IMR-90 (cell line): ENCODE measurements around the gene CCND1. TPM values are rescaled to one million over a fixed set of nuclear protein-coding genes. Genes with fewer than 3 reads are reported as not detected.

Source experiments
- ATAC-seq: fragments of 200-7000 bp; cut with Tn5 transposase; 2 replicates; pipeline ENCODE4 v1.9.1; 2020; ENCODE audit warnings: low read depth, mild to moderate bottlenecking, moderate library complexity
- BruUV-seq: library from RNA; stranded (reverse); fragments of 400-500 nt; replicated peaks from 2 replicates; lab custom pipeline; 2021; lab: Mats Ljungman, UMichigan
- CTCF ChIA-PET: fragments of 300-600 bp; formaldehyde crosslinking; extraction: SDS; loops from one replicate; lab custom pipeline; 2021; ENCODE audit warnings: antibody characterized with exemption; lab: Yijun Ruan, JAX
- POLR2A ChIA-PET: fragments of 300-600 bp; sonication (Branson Sonifier 250); formaldehyde crosslinking; loops from one replicate; lab custom pipeline; 2022; ENCODE audit warnings: antibody characterized with exemption; ENCODE audit not compliant: unreplicated experiment; lab: Charles Lee
- DNase-seq: peaks from one replicate; pipeline ENCODE4 v3.0.0; 2013
- H2AFZ ChIP-seq: replicated peaks from 2 replicates; pipeline ENCODE3; 2013; ENCODE audit warnings: low read length, mild to moderate bottlenecking; ENCODE audit not compliant: poor library complexity
- H2AK5ac ChIP-seq: 2 replicates; pipeline ENCODE4 v1.6.1; 2013; ENCODE audit warnings: low read depth, low read length, inconsistent platforms
- H2AK9ac ChIP-seq: replicated peaks from 2 replicates; pipeline ENCODE3; 2013; ENCODE audit warnings: mild to moderate bottlenecking, low read depth, low read length, moderate library complexity; ENCODE audit not compliant: poor library complexity
- H2BK120ac ChIP-seq: 2 replicates; pipeline ENCODE4 v1.6.1; 2013; ENCODE audit warnings: low read depth, low read length, inconsistent platforms
- H2BK15ac ChIP-seq: 3 replicates; pipeline ENCODE4 v1.6.1; 2013; ENCODE audit warnings: low read depth, low read length, inconsistent platforms
- H2BK20ac ChIP-seq: 2 replicates; pipeline ENCODE4 v1.6.1; 2013; ENCODE audit warnings: low read depth, mild to moderate bottlenecking, inconsistent platforms, low read length, moderate library complexity
- H2BK5ac ChIP-seq: 2 replicates; pipeline ENCODE4 v1.6.1; 2013; ENCODE audit warnings: mild to moderate bottlenecking, low read depth, low read length, inconsistent platforms; ENCODE audit not compliant: poor library complexity, severe bottlenecking
- H3K14ac ChIP-seq: replicated peaks from 2 replicates; pipeline ENCODE4 v1.6.1; 2013; ENCODE audit warnings: low read depth, low read length, inconsistent platforms
- H3K18ac ChIP-seq: 2 replicates; pipeline ENCODE4 v1.6.1; 2013; ENCODE audit warnings: low read depth, low read length, control low read depth
- H3K23ac ChIP-seq: 2 replicates; pipeline ENCODE4 v1.6.1; 2013; ENCODE audit warnings: low read depth, low read length, inconsistent platforms
- H3K27ac ChIP-seq: 2 replicates; pipeline ENCODE4 v1.5.1; 2013; ENCODE audit warnings: mild to moderate bottlenecking, control low read depth, low read length; ENCODE audit not compliant: insufficient read depth
- H3K27me3 ChIP-seq: 2 replicates; pipeline ENCODE4 v1.6.1; 2013; ENCODE audit warnings: low read length; ENCODE audit not compliant: control insufficient read depth, insufficient read depth
- H3K36me3 ChIP-seq: 2 replicates; pipeline ENCODE4 v1.6.1; 2013; ENCODE audit warnings: low read length, mixed read lengths; ENCODE audit not compliant: control insufficient read depth, insufficient read depth
- H3K4ac ChIP-seq: 2 replicates; pipeline ENCODE4 v1.6.1; 2013; ENCODE audit warnings: low read depth, low read length, inconsistent platforms
- H3K4me1 ChIP-seq: 2 replicates; pipeline ENCODE4 v1.6.1; 2013; ENCODE audit warnings: low read length, mixed read lengths; ENCODE audit not compliant: control insufficient read depth, insufficient read depth
- H3K4me2 ChIP-seq: 2 replicates; pipeline ENCODE4 v1.6.1; 2013; ENCODE audit warnings: low read depth, mild to moderate bottlenecking, control low read depth, low read length, moderate library complexity
- H3K4me3 ChIP-seq: 2 replicates; pipeline ENCODE4 v1.5.1; 2013; ENCODE audit warnings: low read depth, mild to moderate bottlenecking, control low read depth, low read length, moderate library complexity; ENCODE audit not compliant: insufficient read depth
- H3K56ac ChIP-seq: 2 replicates; pipeline ENCODE4 v1.6.1; 2013; ENCODE audit warnings: low read length, inconsistent platforms; ENCODE audit not compliant: insufficient read depth; ENCODE audit errors: extremely low read depth
- H3K79me1 ChIP-seq, 2 experiments: 2 replicates each; pipeline ENCODE4 v1.6.1; 2013; ENCODE audit warnings: low read length in 2 of 2, inconsistent platforms in 1 of 2, low read depth in 1 of 2
- H3K9ac ChIP-seq: 2 replicates; pipeline ENCODE4 v1.6.1; 2013; ENCODE audit warnings: low read depth, low read length, control low read depth
- H3K9me1 ChIP-seq: 2 replicates; pipeline ENCODE4 v1.6.1; 2013; ENCODE audit warnings: low read length, inconsistent platforms; ENCODE audit not compliant: insufficient read depth
- H3K9me3 ChIP-seq: 2 replicates; pipeline ENCODE4 v1.6.1; 2013; ENCODE audit warnings: low read length; ENCODE audit not compliant: control insufficient read depth, insufficient read depth
- H4K20me1 ChIP-seq: 2 replicates; pipeline ENCODE4 v1.6.1; 2013; ENCODE audit warnings: low read length, inconsistent platforms; ENCODE audit not compliant: insufficient read depth
- H4K5ac ChIP-seq: 2 replicates; pipeline ENCODE4 v1.6.1; 2013; ENCODE audit warnings: mild to moderate bottlenecking, low read depth, low read length, control low read depth
- H4K8ac ChIP-seq, 2 experiments: 2 replicates each; pipeline ENCODE4 v1.6.1; 2013; ENCODE audit warnings: low read depth in 2 of 2, low read length in 2 of 2, control low read depth in 1 of 2, inconsistent platforms in 1 of 2
- H4K91ac ChIP-seq: 2 replicates; pipeline ENCODE4 v1.6.1; 2013; ENCODE audit warnings: low read depth, low read length, inconsistent platforms; ENCODE audit not compliant: insufficient read depth
- BHLHE40 ChIP-seq: fragments of 150-350 bp; IDR thresholded peaks from 2 replicates; pipeline ENCODE4 v1.6.1; 2016; ENCODE audit warnings: mild to moderate bottlenecking, low read depth, low read length
- CHD1 ChIP-seq: IDR thresholded peaks from 2 replicates; pipeline ENCODE4 v1.6.1; 2012; ENCODE audit warnings: low read depth, low read length, improper control_type of control experiment
- FOS ChIP-seq: fragments of 150-350 bp; IDR thresholded peaks from 2 replicates; pipeline ENCODE4 v1.6.1; 2016; ENCODE audit warnings: low read depth, low read length
- MAFK ChIP-seq: IDR thresholded peaks from 2 replicates; pipeline ENCODE4 v1.6.1; 2012; ENCODE audit warnings: low read depth, low read length, improper control_type of control experiment
- NFE2L2 ChIP-seq: fragments of 150-350 bp; IDR thresholded peaks from 2 replicates; pipeline ENCODE4 v1.6.1; 2016; ENCODE audit warnings: low read depth, mild to moderate bottlenecking, low read length
- POLR2A ChIP-seq: IDR thresholded peaks from 2 replicates; pipeline ENCODE4 v1.6.1; 2012; ENCODE audit warnings: mild to moderate bottlenecking, low read depth, low read length
- RCOR1 ChIP-seq: IDR thresholded peaks from 2 replicates; pipeline ENCODE4 v1.6.1; 2012; ENCODE audit warnings: mild to moderate bottlenecking, low read length, improper control_type of control experiment; ENCODE audit not compliant: insufficient replicate concordance
- SMC3 ChIP-seq: fragments of 150-350 bp; IDR thresholded peaks from 2 replicates; pipeline ENCODE4 v1.6.1; 2016; ENCODE audit warnings: low read depth, mild to moderate bottlenecking, antibody characterized with exemption, low read length, moderate library complexity
- USF2 ChIP-seq: fragments of 150-350 bp; IDR thresholded peaks from 2 replicates; pipeline ENCODE4 v1.6.1; 2017; ENCODE audit warnings: mild to moderate bottlenecking, antibody characterized with exemption, low read length, low read depth
- WGBS, 2 experiments: methylation state at CpG; one replicate each; pipeline versions ENCODE4 v1.1.5 to v1.1.7; 2013; ENCODE audit warnings: missing lambda C conversion rate in 2 of 2; ENCODE audit not compliant: insufficient read length in 1 of 2; ENCODE audit errors: extremely low coverage in 2 of 2; 5-methylcytosine and 5-hydroxymethylcytosine counted together
- dilution Hi-C: fragments of 300-500 bp; cut with HindIII; formaldehyde crosslinking; loops from one replicate; pipeline ENCODE4 v1.14.3; 2018; ENCODE audit warnings: low sequenced_read_pairs; ENCODE audit not compliant: unreplicated experiment
- in situ Hi-C: fragments of 300-500 bp; cut with MboI; formaldehyde crosslinking; loops from 3 replicates; pipeline ENCODE4 v1.14.3; 2019; ENCODE audit warnings: low sequenced_read_pairs, inconsistent platforms, mixed read lengths
- intact Hi-C: fragments of 100-400 bp; cut with micrococcal nuclease; formaldehyde crosslinking; loops from 2 replicates; pipeline ENCODE4 v1.10.0; 2022
- polyA plus RNA-seq, 3 experiments: library from polyadenylated mRNA; depleted of rRNA; stranded (reverse); fragments of >200 nt; gene quantifications; 2 replicates each; pipeline ENCODE4 v1.2.3, GENCODE V29; 2012; ENCODE audit warnings: low replicate concordance in 1 of 3
- total RNA-seq: library from RNA; depleted of rRNA; stranded (reverse); fragments of >200 nt; gene quantifications from 2 replicates; pipeline ENCODE4 v1.2.3, GENCODE V29; 2012
- TF ChIP-seq, protein P1 (sequence below): fragments of 150-350 bp; IDR thresholded peaks from 2 replicates; pipeline ENCODE4 v1.6.1; 2016; ENCODE audit warnings: low read depth, mild to moderate bottlenecking, low read length, moderate library complexity, borderline replicate concordance
- TF ChIP-seq, protein P2 (sequence below): conservative IDR thresholded peaks from 2 replicates; pipeline ENCODE4 v1.5.1; 2012; ENCODE audit warnings: mild to moderate bottlenecking, low read depth, low read length, improper control_type of control experiment

CCND1 gene
- total and polyA plus RNA-seq, 2 of the 4 experiments (the other 2 are of a cell fraction): 481 to 748 TPM

DNA sequence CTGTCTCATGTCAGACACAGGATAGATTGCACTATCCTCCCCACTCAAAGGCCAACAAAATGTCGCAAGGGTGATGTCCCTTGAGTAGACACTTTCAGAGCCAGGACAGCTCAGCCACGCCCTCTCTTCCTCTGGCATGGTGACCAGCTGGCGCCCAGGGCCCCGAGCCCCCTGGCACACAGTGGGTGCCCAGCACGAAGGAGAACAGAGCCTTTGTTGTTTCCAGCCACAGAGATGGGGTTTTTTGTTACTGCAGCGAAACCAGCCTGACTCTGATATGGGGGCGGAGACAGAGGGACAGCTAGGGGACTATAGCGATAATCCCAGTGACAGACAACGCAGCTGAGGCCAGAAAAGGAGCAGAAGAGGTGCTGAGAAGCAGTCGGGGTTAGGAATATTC is 23.3 kb upstream of the CCND1 start:
- Histone ChIP-seq H2BK120ac (no peak overlapping the region), H2AK9ac (no peak overlapping the region), H3K27me3 (no peaks in the 10 kb centered on the region; the same call in 1 of the 2 replicates), H3K9me1 (0 out of 2 replicates have a peak, but pooled peaks cover 3% of the 10 kb centered on the region), H3K14ac (no peak overlapping the region), H3K4me3 (no peak overlapping the region), H2AFZ (no peak overlapping the region), H4K5ac (no peak overlapping the region), H3K18ac (no peak overlapping the region), H3K79me1 (no peaks in the 10 kb centered on the region), H3K23ac (no peak overlapping the region), H3K56ac (no peak overlapping the region), H3K4ac (no peak overlapping the region), H2BK15ac (no peak overlapping the region), H4K91ac (no peak overlapping the region), H3K4me2 (no peak overlapping the region), H3K4me1 (no peaks in the 10 kb centered on the region), H2AK5ac (no peak overlapping the region), H3K9ac (no peak overlapping the region), H3K36me3 (no peaks in the 10 kb centered on the region), H3K27ac (no peak overlapping the region), H2BK20ac (no peak overlapping the region), H4K8ac (no peak overlapping the region), H2BK5ac (no peak overlapping the region), H4K20me1 (no peaks in the 10 kb centered on the region), H3K9me3 (no peaks in the 10 kb centered on the region)
- no TSS peak for BruUV-seq
- no peak for ATAC-seq
- in situ Hi-C loops (no loop called here), intact Hi-C loops (no loop called here), dilution Hi-C loops (no loop called here)
- 92% methylated on average over 2 of the region's 10 CpGs; no CpG with 5 or more reads in 1 of the 2 experiments for WGBS, 2 experiments
- CTCF ChIA-PET: no interaction called here
- TF ChIP-seq CHD1 (no peak), MAFK (no peak), FOS (no peak), BHLHE40 (no peak), POLR2A (no peak), RCOR1 (no peak), USF2 (no peak), SMC3 (no peak), NFE2L2 (no peak)
- TF ChIP-seq, protein P1, sequence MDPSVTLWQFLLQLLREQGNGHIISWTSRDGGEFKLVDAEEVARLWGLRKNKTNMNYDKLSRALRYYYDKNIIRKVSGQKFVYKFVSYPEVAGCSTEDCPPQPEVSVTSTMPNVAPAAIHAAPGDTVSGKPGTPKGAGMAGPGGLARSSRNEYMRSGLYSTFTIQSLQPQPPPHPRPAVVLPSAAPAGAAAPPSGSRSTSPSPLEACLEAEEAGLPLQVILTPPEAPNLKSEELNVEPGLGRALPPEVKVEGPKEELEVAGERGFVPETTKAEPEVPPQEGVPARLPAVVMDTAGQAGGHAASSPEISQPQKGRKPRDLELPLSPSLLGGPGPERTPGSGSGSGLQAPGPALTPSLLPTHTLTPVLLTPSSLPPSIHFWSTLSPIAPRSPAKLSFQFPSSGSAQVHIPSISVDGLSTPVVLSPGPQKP: no peak
- TF ChIP-seq, protein P2, sequence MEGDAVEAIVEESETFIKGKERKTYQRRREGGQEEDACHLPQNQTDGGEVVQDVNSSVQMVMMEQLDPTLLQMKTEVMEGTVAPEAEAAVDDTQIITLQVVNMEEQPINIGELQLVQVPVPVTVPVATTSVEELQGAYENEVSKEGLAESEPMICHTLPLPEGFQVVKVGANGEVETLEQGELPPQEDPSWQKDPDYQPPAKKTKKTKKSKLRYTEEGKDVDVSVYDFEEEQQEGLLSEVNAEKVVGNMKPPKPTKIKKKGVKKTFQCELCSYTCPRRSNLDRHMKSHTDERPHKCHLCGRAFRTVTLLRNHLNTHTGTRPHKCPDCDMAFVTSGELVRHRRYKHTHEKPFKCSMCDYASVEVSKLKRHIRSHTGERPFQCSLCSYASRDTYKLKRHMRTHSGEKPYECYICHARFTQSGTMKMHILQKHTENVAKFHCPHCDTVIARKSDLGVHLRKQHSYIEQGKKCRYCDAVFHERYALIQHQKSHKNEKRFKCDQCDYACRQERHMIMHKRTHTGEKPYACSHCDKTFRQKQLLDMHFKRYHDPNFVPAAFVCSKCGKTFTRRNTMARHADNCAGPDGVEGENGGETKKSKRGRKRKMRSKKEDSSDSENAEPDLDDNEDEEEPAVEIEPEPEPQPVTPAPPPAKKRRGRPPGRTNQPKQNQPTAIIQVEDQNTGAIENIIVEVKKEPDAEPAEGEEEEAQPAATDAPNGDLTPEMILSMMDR: no peak
- POLR2A ChIA-PET: no interaction called here
- no peak for DNase-seq
